Stimulated activated CD8-positive, alpha-beta memory T cell treated with anti-CD3 and anti-CD28 coated beads, Interleukin-7, amount 100 ng/mL, for 4 hours (primary cell): ENCODE measurements around the gene INTS6L.
"Not testable (repeated sequence)": the region's sequence is repeated elsewhere in the genome, so short reads cannot be mapped to it uniquely, and the experiment has no call there.

Experiments used
- DNase-seq, 2 donors: peaks; one replicate each; pipeline ENCODE4 v3.0.0-alpha.2; 2020; ENCODE audit warnings: low read depth in 2 of 2

Gene INTS6L

DNA sequence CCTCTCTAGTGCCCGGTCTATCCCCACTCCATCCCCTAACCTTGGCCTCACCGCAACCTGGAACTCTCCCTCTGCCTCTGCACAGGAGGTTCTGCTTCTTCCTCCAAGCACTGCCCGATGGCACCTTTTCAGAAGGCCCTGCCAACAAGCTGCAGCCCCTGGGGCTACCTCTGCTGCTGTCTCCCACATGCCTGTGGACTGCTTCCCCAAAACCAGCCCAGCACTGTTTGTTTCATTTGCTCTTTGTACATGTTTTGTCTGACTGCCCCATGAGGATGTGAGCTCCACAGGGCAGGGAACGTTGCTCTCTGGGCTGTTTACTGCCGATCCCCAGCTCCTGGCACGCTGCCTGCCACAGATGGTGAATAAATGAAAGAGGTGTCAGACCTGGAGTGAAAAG, 85.4 kb downstream of the INTS6L start:
- no peak for DNase-seq

DNA sequence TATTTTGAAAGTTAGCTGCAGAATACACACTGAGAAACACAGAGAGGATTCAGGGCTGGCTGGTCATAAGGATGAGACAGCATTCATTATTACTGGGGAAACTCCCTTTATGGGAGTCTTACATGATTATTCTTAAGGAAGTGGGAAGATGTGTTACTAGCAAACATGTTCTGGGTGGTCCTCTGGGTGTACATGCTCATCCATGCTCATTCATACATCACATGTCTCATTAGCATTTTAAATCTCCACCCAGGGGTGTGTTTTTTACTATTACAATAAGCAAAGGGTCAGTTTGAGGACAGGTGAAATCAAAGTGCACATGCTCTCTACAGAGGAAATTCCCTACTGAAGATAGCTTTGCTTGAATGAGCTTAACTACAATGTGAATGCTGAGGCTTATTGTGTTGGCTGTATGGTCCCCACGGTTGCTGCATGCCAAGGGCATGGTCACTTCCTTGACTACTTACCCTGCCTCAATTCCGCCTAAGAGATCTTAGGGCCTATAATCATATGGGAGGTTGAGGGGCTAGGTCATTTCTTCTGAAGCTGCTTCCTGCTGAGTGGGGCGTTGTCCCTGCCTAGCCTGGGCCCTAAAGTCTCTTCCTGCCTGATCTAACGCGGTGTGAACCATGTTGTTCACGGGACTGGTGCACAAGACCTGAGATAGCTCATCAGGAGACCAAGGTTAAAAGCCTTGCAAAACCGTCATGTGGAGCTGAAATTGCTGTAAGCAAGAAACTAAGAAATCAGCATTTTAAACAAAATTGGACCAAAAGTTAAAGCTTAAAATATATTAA, 104.1 kb downstream of the INTS6L start:
- not testable (repeated sequence) for DNase-seq

GRCh38 chrX:135625995-135626394, 105.5 kb downstream of the INTS6L start:
- DNase-seq: no peak

GRCh38 chrX:135629342-135629741, 108.9 kb downstream of the INTS6L start:
- DNase-seq: no peak
